ENCODE data around the gene CYP3A7. TPM values are rescaled to one million over a fixed set of nuclear protein-coding genes. Genes with fewer than 3 reads are reported as not detected.

The CYP3A7 gene
- total RNA-seq, 1 experiment from 2014 or later, result not detected

DNA sequence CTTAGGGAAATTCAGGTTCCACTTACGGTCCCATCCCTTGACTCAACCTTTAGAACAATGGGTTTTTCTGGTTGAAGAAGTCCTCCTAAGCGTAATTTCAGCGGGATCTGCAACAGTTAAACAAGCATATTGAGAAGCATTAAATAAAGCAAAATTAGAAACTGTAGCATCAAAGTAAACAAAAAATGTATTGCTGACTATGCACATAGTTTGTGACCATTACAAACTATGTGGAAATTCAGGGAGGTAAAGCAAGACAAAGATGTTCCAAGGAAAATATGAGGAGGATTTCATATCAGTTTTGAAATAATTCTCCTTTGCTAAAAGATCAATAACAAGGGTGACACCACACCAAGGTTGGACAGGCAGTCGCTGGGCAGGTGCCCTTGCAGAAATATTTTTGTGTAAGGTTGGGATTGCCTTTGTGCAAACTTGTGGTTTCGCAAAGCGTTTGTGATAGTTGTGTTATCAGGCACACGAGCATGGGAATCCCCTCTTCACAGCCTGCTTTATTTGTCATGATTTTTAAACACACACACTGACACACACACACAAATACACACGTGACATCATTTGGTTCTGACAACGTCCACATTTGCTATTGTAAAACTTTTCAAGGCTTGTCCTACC lies 49.8 kb downstream of the CYP3A7 start:
- Histone ChIP-seq H3K18ac (ENCODE audit: insufficient read length, low read depth, low read length) (no peak overlapping the region), H4K91ac (ENCODE audit: insufficient read length, low read depth, low read length) (no peak overlapping the region), H3K27me3 (ENCODE audit: insufficient read depth, low read length) (no peaks in the 10 kb centered on the region), H3T11ph (ENCODE audit: low read length) (no peak overlapping the region), H4K20me1 (ENCODE audit: control insufficient read depth, insufficient read depth, insufficient read length) (no peaks in the 10 kb centered on the region), H4K5ac (ENCODE audit: insufficient read length, low read depth, low read length) (no peak overlapping the region), H3K56ac (ENCODE audit: insufficient read length, low read depth, low read length) (no peak overlapping the region), H2AFZ (ENCODE audit: low read length) (no peak overlapping the region), H2AK5ac (ENCODE audit: insufficient read length, low read length) (no peak overlapping the region), H3K23ac (ENCODE audit: insufficient read length, low read depth, low read length) (no peak overlapping the region), H2BK20ac (ENCODE audit: low read depth, low read length, poor library complexity, severe bottlenecking) (no peak overlapping the region), H3K9me3 (ENCODE audit: control insufficient read depth, low read depth, low read length) (peaks cover 6% of the 10 kb centered on the region), H4K8ac (replicated peaks; ENCODE audit: insufficient read length, low read depth, low read length) (no peak overlapping the region), H3K23me2 (ENCODE audit: insufficient read length, low read depth, low read length, poor library complexity, severe bottlenecking) (no peaks in the 10 kb centered on the region), H3K79me2 (ENCODE audit: insufficient read depth, low read length) (no peaks in the 10 kb centered on the region), H3K79me1 (ENCODE audit: insufficient read depth, low read depth, low read length, poor library complexity, severe bottlenecking) (no peaks in the 10 kb centered on the region), H3K9ac (ENCODE audit: extremely low read depth, insufficient read length, low read length) (no peak overlapping the region), H2BK120ac (ENCODE audit: low read depth, low read length, poor library complexity, severe bottlenecking) (no peak overlapping the region), H3K4me1 (ENCODE audit: insufficient read depth, low read length) (no peaks in the 10 kb centered on the region), H3K4ac (ENCODE audit: low read depth, low read length) (no peak overlapping the region), H2BK15ac (ENCODE audit: low read depth, low read length) (no peak overlapping the region), H3K4me2 (ENCODE audit: insufficient read depth, insufficient read length, low read length) (no peak overlapping the region), H3K27ac (ENCODE audit: insufficient read length, low read depth, low read length) (no peak overlapping the region), H2BK12ac (ENCODE audit: insufficient read length, low read depth, low read length) (no peak overlapping the region), H3K14ac (ENCODE audit: insufficient read depth, low read length) (no peak overlapping the region), H2BK5ac (ENCODE audit: insufficient read length, low read length) (no peak overlapping the region)
- WGBS (ENCODE audit: extremely low coverage, insufficient read length, low lambda C conversion rate), result no CpG with 5 or more reads among the region's 9 CpGs
- Mint-ChIP-seq H3K36me3 (ENCODE audit: insufficient read depth in 1 of 3, low read depth in 3 of 3) (peaks cover 11 to 20% (median 14%) of the 10 kb centered on the region in 3 experiments), H3K27ac (no peak overlapping the region), H3K9me3 (peaks cover 22 to 30% of the 10 kb centered on the region in 2 experiments), H3K27me3 (ENCODE audit: low read depth) (peaks cover 24% of the 10 kb centered on the region), H3K4me3 (no peak overlapping the region), H3K4me1 (no peaks in the 10 kb centered on the region)
- DNase-seq, result no peak
- TF ChIP-seq, protein P1, sequence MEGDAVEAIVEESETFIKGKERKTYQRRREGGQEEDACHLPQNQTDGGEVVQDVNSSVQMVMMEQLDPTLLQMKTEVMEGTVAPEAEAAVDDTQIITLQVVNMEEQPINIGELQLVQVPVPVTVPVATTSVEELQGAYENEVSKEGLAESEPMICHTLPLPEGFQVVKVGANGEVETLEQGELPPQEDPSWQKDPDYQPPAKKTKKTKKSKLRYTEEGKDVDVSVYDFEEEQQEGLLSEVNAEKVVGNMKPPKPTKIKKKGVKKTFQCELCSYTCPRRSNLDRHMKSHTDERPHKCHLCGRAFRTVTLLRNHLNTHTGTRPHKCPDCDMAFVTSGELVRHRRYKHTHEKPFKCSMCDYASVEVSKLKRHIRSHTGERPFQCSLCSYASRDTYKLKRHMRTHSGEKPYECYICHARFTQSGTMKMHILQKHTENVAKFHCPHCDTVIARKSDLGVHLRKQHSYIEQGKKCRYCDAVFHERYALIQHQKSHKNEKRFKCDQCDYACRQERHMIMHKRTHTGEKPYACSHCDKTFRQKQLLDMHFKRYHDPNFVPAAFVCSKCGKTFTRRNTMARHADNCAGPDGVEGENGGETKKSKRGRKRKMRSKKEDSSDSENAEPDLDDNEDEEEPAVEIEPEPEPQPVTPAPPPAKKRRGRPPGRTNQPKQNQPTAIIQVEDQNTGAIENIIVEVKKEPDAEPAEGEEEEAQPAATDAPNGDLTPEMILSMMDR (conservative IDR thresholded peaks at IDR 0.05), result no peak

Measured in H9 (cell line).